Stimulated activated CD8-positive, alpha-beta memory T cell treated with anti-CD3 and anti-CD28 coated beads, Interleukin-2, amount 100 ng/mL, for 48 hours (primary cell): ENCODE data around the gene PER2.

Source experiments
- DNase-seq, 2 donors: peaks; one replicate each; pipeline ENCODE4 v3.0.0-alpha.2; 2020; ENCODE audit warnings: low read depth in 2 of 2

The PER2 gene

DNA sequence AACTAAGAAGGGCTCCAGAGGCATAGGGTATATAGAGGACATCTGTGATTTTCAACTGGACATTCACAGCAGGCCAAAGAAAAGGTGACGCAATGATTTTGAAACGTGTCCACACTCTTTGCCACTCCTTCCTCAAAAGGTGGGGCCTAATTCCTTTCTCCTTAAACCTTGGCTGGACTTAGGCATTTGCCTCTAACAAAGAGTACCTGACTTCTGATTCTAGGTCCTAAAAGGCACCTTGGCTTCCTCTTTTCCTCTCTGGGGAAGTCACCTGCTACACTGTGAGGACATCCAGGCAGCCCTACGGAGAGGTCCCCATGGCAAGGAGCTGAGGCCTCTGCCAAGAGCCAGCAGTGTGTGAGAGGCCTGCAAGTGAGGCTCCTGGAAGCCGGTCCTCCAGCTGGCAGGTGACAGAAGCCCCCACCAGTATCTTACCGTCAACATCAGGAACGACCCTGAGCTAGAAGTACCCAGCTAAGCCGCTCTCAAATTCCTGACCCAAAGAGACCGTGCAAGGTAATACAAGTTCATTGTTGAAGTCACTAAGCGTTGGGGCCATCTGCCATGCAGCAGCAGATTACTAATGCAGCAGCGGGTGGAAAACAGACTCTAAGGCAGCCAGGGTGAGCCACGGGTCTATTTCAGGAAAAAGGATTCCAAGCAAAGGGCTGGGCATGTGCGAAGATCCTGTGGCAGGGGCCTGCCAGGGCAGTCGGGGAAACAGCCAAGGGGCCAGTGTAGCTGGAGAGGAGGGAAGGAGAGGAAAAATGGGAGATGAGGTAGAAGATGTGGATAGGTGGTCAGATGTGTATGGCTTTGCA is 41.2 kb downstream of the PER2 start:
- DNase-seq, result no peak

- DNase-seq, result no peak
Observed at GRCh38 chr2:238244151-238244550, 44.3 kb downstream of the PER2 start.

DNA sequence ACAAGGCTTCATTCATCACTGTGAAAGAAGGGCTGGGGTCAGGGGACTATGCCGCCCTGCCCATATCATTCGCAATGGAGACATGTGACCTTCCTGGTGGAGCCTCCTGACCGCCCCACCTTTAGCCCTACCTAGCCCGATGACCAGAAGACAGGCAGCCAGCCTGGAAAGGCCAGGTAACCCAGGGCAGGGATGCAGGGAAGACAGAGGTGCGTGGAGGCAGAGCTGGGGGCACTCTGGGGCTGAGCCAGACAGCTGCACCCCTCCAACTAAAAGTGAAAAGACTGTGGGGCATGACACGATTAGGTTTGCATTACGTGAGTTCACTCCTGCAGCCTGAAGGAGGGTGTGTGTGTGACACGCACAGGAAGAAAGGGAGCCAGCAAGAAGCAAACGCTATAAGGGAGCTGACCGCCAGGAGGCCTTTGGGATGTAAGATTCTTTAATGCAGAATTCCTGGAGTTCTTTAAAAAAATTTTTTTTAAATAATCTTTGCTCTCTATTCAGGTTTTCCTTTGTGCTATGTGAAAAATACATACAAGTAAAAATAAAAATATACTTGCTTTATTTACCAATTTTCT is 44.8 kb downstream of the PER2 start:
- DNase-seq, result no peak

GRCh38 chr2:238242731-238243495 is 45.5 kb downstream of the PER2 start:
- no peak for DNase-seq

GRCh38 chr2:238241970-238242369 is 46.4 kb downstream of the PER2 start:
- no peak for DNase-seq

DNA sequence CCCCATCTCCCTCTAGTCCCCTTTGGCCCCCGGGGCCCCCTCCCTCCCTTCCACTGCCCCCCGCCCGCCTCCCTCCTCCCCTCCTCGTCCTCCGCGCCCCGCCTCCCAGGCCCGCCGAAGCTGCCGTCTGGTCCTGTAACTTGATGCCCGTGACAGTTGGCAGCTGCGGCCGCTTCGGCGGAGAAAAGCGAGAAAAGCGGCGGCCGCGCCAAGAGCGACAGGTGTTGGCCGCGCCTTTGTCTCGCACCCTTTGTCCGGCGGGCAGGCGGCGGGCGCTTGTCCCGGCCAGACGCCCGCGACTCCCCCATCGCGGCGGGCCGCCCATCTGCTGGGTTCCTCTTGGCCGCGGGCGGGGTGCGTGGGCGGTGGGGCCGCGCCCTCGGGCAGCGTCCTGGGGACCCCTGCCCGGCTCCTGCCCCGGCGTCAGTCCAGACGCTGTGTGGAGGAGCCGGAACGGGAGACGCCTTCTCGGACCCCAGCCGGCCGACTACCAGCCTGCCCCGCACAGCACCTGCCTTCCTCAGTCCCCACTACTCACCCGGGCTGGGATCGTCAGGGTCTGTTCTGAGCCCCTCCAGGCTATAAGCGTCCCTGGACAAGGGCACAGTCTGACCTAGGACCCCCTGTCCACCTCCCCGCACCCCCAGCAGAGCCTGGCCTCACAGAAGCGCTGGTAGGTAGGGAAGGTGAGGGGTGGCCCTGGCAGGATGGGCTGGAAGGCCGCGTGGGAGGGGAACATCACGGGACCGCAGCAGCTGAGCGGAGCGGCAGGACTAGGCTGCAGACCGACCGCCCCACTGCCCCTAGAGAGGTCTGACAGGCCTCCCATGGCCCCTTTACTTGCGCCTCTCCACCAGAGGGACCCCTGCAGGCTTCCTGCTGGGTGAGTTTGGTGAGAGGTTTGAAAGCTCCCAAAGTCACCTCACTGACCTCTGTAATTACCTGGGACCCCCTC is 47.4 kb downstream of the PER2 start:
- DNase-seq, result no peak

DNA sequence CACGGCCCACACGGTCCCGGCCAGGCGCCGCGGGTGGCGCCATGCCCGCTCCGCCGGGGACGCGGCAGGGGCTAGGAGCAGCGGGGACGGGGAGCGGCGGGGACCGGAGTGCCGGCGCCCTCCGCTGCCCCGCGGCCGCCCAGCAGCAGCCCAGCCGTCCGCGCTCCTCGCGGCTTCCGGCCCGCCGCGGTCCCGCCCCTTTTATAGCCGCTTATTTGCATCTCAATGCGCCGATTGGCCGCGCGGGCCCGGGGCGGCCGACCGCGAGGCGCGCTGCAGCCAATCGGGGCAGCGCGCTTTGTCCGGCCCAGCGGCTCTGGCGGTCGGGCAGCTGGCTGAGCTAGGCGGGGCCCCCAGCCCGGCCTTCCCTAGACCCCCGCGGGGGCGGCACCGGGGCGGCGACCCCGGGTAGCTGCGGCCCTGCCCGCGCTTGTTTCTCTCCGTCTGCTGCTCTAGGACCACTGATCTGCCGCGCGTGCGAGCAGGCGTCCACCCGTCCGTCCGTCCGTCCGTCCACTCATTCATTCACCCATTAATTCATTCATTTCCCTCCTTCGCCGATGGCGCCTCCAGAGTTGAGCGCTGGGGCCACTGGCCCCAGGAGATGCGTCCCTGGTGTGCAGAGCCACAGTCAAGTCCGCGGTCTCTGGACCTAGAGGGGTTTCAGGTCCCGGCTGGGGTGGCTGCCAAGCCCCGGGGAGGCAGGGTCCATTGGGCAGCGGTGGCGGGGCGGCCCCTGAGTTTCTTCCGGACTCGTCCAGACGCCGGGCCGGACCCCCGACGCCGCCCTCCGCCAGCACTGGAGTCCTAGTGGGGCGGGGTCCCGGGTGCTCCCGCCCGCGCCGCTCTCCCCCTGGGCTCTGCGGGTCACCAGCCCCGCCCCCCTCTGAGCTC is 48.3 kb downstream of the PER2 start, which contains the start of gene HES6:
Gene HES6, minus strand, starts transcription at position 176 of the 894 bp plus-strand sequence. Its CDS starts 133 bp downstream, at position 43.
- peak; percentile 64 to 69 for DNase-seq

DNA sequence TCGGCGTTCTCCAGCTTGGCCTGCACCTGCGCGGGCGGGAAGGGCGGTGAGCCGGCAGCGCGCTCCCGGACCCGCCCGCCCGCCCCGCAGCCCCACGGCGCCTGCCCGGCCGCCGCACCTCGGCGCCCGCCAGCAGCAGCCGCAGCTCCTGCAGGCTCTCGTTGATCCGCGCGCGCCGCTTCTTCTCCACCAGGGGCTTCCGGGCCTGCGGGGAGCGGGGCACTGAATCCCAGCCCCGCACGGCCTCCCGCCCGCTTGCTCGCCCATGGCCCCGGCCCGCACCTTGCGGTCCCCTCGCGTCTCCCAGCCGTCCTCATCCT is 48.9 kb downstream of the PER2 start:
- DNase-seq, result no peak

DNA sequence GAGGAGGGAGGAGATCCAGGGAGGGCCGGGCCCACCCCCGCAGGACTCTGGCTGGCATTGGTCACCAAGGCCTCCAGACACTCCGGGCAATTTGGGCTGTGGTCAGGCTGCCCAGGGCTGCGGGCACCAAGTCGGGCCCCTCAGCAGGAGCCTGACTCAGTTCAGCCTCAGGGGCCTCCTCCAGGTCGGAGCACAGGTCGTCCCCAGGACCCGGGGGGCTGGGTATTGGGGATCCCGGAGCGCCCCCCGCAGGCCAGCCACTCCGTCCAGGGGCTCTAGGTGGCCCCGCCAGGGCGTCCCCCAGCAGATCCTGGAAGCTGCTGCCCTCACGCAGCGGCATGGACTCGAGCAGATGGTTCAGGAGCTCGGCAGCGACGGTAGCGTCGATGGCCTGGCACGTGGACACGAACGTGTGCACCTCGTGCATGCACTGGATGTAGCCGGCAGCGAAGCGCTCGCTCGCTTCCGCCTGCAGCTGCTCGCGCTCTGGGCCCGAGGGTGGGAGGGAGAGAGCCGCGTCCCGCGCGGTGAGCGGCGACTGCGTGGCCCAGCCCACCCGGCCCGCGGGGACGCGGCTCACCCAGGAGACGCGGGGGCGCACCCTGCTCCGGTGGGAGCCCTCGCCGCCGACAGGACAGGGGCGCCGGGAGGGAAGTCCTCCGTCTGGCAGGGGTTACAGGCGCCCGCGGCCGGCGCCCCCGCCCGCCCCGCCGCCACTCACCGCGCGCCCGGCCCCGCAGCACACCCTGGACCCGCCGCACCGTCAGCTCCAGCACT is 49.5 kb downstream of the PER2 start:
- DNase-seq, result peak in 1 of 2 donors; percentile 17

DNA sequence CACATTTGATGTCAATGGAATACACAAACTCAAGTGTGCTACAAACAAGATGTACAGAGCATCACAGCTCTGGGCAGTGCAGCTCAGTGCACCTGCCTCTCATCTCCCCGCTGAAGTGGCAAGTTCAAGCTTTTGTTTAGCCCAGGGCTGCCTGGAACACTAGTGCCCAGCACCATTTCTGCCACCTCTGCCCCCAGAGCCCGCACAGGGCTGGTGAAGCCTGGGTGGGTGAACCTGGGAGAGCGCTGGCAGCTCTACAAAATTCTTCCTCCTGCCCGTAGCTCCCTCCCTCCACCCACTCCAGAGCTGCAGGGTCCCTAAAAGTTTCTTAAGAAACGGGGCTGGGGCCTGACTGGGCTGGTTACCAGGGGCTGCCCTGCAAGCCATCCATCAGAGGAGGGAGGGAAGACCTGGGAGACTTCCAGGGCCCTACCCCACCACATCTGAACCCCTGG is 50.1 kb downstream of the PER2 start:
- DNase-seq, result no peak

DNA sequence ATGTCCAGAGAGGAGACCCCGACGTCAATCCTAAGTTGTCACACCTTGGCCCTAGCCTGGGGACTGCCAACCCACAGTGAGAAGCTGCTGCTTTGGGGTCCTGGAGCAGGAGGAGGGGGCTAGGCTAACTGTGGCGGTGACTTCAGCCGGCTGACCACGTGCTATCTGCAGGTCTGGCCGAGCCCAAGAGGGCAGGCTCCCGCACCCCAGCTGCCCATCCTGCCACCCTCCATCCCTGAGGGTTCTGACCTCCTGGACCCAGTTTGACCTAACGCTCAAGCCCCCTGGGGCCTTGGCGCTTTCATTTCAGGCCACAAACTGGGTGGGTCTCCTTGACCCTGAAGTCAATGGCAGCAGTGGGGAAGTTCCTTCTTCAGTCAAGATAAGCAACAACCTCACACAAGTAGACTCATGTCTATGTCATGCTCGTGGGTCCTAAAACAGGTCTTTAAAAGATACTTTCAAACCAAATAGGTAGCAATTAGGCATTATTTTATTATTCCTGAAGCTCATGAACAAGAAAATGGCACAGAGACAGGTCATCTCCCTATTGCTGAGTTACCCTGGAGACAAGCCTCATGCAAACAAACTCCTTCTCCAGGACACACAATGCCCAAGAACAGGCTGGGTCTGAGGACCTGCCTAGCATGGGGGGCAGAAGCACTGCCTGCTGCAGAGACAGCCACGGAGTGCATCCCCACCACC is 50.8 kb downstream of the PER2 start:
- DNase-seq, result no peak

DNA sequence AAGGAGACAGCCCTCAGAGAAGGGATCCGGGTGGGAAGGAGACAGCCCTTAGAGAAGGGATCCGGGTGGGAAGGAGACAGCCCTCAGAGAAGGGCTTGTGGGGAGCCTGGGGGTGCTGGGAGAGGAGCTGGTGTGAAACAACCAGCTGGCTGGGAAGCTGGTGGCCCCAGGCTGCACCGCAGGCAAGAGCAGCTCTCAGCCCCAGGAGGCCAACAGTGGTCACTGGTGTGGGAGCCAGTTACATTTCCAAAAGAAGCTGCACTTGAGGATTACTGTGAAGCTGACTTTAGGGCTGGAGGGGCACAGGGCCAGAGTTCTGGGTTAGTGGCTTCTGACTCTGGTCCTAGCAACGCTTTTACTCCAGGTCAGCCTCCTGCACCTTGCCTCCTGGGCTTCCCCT is 51.8 kb downstream of the PER2 start:
- DNase-seq, result no peak

DNA sequence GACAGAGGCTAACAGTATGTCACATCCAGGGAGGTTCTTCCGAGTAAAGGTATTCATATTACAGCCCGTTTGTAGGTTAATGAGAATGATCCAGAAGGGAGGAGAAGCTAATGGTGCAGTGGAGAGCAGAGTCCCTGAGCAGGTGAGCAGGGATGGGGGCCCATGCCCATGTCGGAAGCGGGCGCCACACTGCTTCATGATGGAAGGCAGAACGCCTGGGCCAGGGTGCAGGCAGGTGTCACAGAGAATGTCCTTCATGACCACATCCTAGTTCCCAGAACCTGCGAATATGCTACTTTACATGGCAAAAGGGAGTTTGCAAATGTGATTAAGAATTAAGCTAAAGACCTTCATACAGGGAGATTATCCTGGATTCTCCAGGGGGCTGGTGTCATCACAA is 52.6 kb downstream of the PER2 start:
- no peak for DNase-seq

- DNase-seq, result no peak
Observed at GRCh38 chr2:238235331-238235732, 53.1 kb downstream of the PER2 start.

DNA sequence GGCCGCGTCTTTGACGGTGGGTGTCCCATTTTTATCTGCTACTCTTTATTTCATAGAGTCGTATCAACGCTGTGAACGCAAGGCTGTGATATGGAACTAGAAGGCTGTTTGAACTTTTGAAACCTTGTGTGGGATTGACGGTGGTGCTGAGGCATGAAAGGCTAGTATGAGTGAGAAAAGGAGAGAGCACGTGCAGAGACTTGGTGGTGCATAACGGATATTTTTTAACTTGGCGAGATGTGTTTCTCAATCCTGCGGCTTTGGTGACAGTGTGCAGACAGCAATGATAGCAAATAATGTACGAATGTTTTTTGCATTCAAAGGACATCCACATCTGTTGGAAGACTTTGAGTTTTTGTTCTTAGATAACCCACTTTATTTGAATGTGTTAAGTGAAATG is 54.8 kb downstream of the PER2 start:
- DNase-seq, result no peak

- no peak for DNase-seq
Observed at GRCh38 chr2:238231809-238232208, 56.6 kb downstream of the PER2 start.

- DNase-seq, result peak; percentile 54 to 63
Observed at GRCh38 chr2:238231251-238231793, 57.1 kb downstream of the PER2 start.

- no peak for DNase-seq
Observed at GRCh38 chr2:238230699-238231098, 57.7 kb downstream of the PER2 start.

- no peak for DNase-seq
Observed at GRCh38 chr2:238228700-238229099, 59.7 kb downstream of the PER2 start.
